ENCODE data around the gene C10orf71. TPM values are rescaled to one million over a fixed set of nuclear protein-coding genes. Genes with fewer than 3 reads are reported as not detected.

The C10orf71 gene
- total RNA-seq, 2 donors from 2014 or later = not detected

DNA sequence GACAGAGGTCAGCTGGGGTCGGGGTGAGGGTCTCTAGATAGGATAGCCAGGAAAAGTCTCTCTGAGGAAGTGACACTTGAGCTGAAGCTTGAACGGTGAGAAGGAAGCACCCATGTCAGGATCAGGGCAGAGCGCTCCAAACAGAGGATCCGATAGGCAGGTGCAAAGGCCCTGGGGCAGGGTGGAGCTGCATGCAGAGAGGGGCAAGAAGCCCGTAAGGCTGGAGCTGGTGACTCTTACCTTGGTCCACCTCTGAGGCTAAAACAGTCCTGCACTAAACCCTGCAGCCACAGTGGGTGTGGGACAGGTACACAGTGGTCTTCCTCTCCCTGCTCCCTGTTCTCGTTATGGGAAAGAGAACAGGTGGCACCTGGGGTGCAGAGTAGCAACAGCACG is 5.8 kb upstream of the C10orf71 start:
- no peak overlapping the region for H3K27ac Mint-ChIP-seq

DNA sequence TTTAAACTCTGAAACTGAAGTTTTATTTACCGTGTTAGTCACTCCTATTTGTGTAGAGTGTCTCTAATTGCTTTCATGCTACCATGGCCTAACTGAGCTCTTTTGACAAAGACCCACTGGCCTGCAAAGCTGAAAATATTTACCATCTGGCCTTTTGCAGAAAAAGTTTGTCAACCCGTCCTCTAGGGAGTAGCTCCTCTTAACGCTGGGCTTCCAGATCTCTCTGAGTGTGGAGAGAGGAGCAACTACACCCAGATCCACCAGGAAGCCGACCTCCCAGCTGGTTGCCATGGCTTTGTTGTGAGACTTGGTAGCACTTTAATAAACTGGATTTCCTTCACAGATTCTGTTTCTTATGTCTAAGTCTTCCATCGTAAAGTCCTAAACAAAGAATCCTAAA is 4.2 kb upstream of the C10orf71 start:
- DNase-seq (ENCODE audit: low spot score) (no peak), ATAC-seq (no peak)
- H3K4me3 Mint-ChIP-seq = no peak overlapping the region
- no peaks in the 10 kb centered on the region for H3K9me3 Mint-ChIP-seq
- H3K36me3 Mint-ChIP-seq = no peaks in the 10 kb centered on the region
- H3K27ac Mint-ChIP-seq = no peak overlapping the region
- H3K27me3 Mint-ChIP-seq = peaks cover 0 to 11% of the 10 kb centered on the region in 2 donors
- H3K4me1 Mint-ChIP-seq (ENCODE audit: low read depth in 2 of 2) = peaks cover 4 to 15% of the 10 kb centered on the region in 2 donors

More for the DNA sequence above, 5.8 kb upstream of the C10orf71 start:
- no peaks in the 10 kb centered on the region for H3K9me3 Mint-ChIP-seq
- no peak overlapping the region for H3K4me3 Mint-ChIP-seq
- DNase-seq (ENCODE audit: low spot score) (no peak), ATAC-seq (peak in 1 of 2 donors; percentile 15)
- peaks cover 0 to 6% of the 10 kb centered on the region in 2 donors for H3K27me3 Mint-ChIP-seq
- H3K4me1 Mint-ChIP-seq (ENCODE audit: low read depth in 2 of 2) = peaks cover 0 to 6% of the 10 kb centered on the region in 2 donors
- no peaks in the 10 kb centered on the region for H3K36me3 Mint-ChIP-seq

DNA sequence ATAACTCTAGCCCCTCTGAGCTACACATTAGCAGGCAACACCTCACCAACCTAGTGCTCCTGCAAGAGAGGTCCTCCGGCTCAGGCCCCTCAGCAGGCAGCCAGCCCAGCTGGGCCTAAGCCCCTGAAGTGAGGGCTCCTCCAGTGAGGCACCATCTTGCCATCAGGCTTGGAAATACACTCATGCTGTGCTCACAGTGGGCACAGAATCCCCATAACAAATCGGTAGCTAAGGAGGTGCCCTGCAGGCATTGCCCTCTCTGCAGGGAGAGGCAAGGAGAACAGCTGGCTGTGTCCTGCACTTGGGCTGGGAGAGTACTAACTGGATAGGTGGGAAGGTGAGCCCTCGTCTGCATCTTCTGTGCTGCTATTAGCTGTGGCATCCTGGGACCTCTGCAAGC is 3.7 kb upstream of the C10orf71 start:
- H3K27ac Mint-ChIP-seq = no peak overlapping the region
- no peak for ATAC-seq

DNA sequence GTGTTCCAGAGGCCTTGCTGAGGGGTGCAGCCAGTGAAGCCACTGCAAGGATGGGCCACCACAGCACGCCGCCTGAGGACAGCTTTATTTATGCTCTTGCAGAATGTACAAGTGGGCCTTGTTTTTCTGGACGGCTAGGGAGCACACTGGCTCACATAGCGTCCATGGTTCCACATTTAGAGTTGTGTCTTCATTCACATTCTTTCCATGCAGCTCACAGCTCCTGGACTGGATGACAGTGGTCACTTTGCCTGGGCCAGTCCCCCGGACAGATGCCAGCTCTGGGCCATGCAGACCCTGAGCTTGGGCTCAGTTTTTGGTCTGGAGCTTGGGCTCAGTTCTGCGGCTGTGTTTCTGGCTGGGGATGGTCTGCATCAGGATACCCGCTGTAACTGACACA is 2.6 kb upstream of the C10orf71 start:
- H3K36me3 Mint-ChIP-seq = no peaks in the 10 kb centered on the region
- no peak for ATAC-seq
- no peak for DNase-seq (ENCODE audit: low spot score)
- no peak overlapping the region for H3K27ac Mint-ChIP-seq
- H3K4me1 Mint-ChIP-seq (ENCODE audit: low read depth in 2 of 2) = peaks cover 8 to 19% of the 10 kb centered on the region in 2 donors
- H3K9me3 Mint-ChIP-seq = no peaks in the 10 kb centered on the region
- H3K27me3 Mint-ChIP-seq = peaks cover 0 to 7% of the 10 kb centered on the region in 2 donors
- no peak overlapping the region for H3K4me3 Mint-ChIP-seq

More for the DNA sequence above, 3.7 kb upstream of the C10orf71 start:
- DNase-seq (ENCODE audit: low spot score) = no peak
- Mint-ChIP-seq H3K36me3 (no peaks in the 10 kb centered on the region), H3K9me3 (no peaks in the 10 kb centered on the region), H3K27me3 (peaks cover 0 to 7% of the 10 kb centered on the region in 2 donors), H3K4me3 (no peak overlapping the region), H3K4me1 (ENCODE audit: low read depth in 2 of 2) (peaks cover 8 to 19% of the 10 kb centered on the region in 2 donors)

DNA sequence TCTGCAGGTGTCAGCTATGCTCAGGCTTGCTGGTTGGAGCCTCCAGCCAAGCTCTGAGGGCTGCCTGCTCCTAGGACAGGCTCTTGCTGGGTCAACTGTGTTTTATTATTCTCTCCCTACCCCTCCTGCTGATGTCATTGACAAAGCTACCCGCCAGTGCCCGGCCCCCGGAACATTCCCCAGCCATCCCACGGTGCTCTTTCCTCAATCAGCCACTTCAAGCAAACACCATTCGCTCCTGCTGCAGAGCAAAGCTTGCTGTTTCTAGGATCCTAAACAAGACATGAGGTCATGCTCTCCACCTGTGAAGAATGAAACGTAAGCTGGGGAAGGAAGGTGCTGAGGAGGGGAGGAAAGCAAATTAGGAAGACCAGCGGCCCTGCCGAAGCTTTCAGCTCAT is 2.1 kb upstream of the C10orf71 start:
- H3K4me3 Mint-ChIP-seq = no peak overlapping the region
- no peak overlapping the region for H3K27ac Mint-ChIP-seq
- DNase-seq (ENCODE audit: low spot score) (no peak), ATAC-seq (no peak)
- H3K9me3 Mint-ChIP-seq = no peaks in the 10 kb centered on the region
- peaks cover 0 to 7% of the 10 kb centered on the region in 2 donors for H3K27me3 Mint-ChIP-seq
- H3K4me1 Mint-ChIP-seq (ENCODE audit: low read depth in 2 of 2) = peaks cover 8 to 18% of the 10 kb centered on the region in 2 donors
- no peaks in the 10 kb centered on the region for H3K36me3 Mint-ChIP-seq

DNA sequence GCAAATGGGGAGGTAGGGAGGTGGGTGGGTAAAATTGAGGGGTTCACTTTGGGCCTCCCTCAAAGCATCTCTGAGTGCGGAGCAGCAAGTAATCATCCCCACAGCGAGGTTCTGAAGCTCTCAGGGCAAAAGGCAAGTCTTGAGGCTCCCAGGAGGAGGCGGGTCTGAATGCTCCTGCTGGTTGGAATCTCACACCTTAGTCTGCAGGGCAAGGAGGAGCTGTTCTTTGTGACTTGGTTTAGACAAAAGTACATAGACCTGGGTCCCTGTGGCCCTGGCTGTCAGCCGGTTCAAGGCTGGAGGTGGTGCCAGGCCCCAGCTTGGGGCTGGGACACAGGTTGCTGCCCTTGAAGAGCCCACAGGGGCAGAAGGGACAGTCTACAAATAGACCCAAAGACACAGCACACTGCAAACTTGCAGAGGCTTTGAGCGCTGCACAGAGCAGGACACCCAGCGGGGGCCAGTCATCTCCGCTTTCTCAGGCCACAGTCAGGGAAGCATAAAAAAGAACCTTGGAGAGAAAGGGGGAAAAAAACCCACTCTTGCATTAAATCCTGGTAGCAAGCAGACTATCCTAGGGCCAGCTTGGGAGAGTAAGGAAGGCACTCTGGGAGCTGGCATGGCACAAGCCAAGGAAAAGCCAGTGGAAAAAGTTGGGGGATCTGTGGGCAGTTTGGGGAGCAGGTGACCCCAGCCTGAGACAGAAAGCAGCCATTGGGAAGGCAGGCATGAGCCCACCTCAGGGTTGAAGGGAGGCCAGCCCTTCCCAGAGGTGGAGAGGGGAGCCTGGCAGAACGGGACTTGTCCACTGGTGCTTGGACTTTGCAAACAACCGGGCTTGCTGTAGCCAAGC is 926 bp upstream of the C10orf71 start:
- ATAC-seq (no peak), DNase-seq (ENCODE audit: low spot score) (no peak)
- Mint-ChIP-seq H3K27me3 (peaks cover 0 to 5% of the 10 kb centered on the region in 2 donors), H3K9me3 (no peaks in the 10 kb centered on the region), H3K36me3 (no peaks in the 10 kb centered on the region), H3K27ac (no peak overlapping the region), H3K4me1 (ENCODE audit: low read depth in 2 of 2) (peaks cover 8 to 13% of the 10 kb centered on the region in 2 donors), H3K4me3 (no peak overlapping the region)

DNA sequence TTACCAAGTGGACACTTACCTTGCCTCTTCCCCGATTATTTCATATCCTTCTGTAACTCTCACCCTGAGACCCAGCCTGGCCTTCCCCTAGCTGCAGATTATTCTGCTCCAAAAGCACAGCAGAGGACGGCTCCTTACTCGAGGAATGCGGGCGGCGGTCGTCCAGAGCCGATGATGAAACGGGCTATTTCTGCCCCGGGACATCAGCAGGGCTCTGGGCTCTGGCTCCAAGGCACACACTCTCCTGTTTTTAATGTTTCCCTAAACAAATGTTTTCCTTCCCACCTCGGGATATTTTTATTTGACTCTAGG is 343 bp upstream of the C10orf71 start:
- no peaks in the 10 kb centered on the region for H3K36me3 Mint-ChIP-seq
- peaks cover 8 to 13% of the 10 kb centered on the region in 2 donors for H3K4me1 Mint-ChIP-seq (ENCODE audit: low read depth in 2 of 2)
- ATAC-seq = no peak
- H3K27ac Mint-ChIP-seq = no peak overlapping the region
- DNase-seq (ENCODE audit: low spot score) = no peak
- H3K9me3 Mint-ChIP-seq = no peaks in the 10 kb centered on the region
- peaks cover 0 to 5% of the 10 kb centered on the region in 2 donors for H3K27me3 Mint-ChIP-seq
- H3K4me3 Mint-ChIP-seq = no peak overlapping the region

DNA sequence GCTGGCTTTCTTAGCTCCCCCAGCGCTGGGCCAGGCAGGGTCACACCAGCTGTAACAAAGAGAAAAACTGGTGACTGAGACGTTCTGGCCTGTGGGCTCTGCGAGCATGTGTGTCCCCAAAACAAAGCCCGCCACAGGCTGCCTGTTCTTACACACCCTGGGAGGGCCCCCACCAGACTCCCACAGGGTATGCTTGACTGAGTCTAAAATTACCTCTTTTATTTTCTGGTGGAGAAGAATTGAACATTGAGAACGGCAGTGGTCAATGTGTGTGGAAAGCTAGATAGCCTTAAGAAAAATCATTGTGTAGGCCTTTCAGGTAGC is 808 bp downstream of the C10orf71 start:
- H3K4me1 Mint-ChIP-seq (ENCODE audit: low read depth in 2 of 2) = peaks cover 8 to 13% of the 10 kb centered on the region in 2 donors
- no peak overlapping the region for H3K27ac Mint-ChIP-seq
- H3K4me3 Mint-ChIP-seq = no peak overlapping the region
- peaks cover 0 to 5% of the 10 kb centered on the region in 2 donors for H3K27me3 Mint-ChIP-seq
- ATAC-seq (peak in 1 of 2 donors; percentile 4), DNase-seq (ENCODE audit: low spot score) (no peak)
- H3K36me3 Mint-ChIP-seq = no peaks in the 10 kb centered on the region
- no peaks in the 10 kb centered on the region for H3K9me3 Mint-ChIP-seq

DNA sequence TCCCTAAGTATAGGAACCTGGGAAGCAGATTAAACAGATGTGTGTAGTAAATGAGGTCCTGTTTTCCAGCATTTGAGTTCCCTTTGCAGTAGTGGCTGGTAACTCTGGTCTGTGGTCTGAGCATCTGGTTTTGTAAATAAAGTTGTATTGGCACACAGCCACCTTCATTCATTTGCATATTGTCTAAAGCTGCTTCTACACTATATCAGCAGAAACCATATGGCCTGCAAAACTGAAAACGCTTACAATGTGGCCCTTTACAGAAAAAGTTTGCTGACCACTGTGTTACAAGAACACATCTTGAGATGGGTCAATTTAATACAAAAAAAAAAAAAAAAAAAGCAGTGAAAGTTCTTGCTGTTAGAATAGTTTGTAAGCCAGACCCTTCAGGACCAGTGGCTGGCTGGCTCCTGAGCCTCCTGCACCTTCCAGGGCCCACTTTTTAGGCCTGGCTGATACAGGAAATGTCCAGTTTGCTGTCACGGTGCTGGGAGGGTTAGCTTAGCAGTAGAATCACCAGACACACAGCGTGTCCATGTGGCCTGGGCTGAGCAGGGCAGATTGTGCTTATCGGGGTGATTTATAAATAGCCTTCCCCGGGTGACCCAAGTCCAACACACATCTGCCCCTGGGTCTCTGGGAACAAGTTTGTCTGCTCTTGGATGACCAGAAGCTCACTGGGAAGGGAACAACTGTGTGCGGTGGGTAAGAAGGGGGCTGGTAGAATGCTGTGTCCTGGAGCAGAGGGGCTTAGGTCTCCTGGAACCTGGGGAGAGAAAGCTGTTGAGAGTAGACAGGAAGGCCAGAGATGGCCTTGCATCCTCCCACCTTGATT is 1.4 kb downstream of the C10orf71 start:
- Mint-ChIP-seq H3K4me1 (ENCODE audit: low read depth in 2 of 2) (peaks cover 8 to 13% of the 10 kb centered on the region in 2 donors), H3K9me3 (no peaks in the 10 kb centered on the region), H3K4me3 (no peak overlapping the region), H3K27me3 (peaks cover 0 to 5% of the 10 kb centered on the region in 2 donors), H3K27ac (no peak overlapping the region), H3K36me3 (no peaks in the 10 kb centered on the region)
- DNase-seq (ENCODE audit: low spot score) (no peak), ATAC-seq (no peak)

DNA sequence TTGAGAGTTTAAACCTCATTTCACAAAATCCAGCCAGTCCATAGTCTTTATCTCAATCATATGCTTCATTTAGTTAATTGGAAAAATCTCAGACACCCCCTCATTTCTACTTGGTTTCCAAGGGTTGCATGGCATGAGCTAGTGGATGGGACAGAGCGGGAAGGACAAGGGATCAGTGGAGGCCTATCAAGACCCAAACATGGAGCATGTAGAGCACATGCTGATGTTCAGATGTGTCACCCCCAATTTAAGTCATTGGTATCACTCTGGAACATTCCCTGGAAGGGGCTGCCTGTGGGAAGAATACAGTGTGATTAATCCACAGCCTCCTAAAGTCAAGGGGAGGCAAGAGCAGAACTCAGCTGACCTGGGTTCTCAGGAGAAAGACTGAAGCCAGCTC is 2.3 kb downstream of the C10orf71 start:
- Mint-ChIP-seq H3K27me3 (peaks cover 0 to 5% of the 10 kb centered on the region in 2 donors), H3K27ac (no peak overlapping the region), H3K36me3 (no peaks in the 10 kb centered on the region), H3K4me1 (ENCODE audit: low read depth in 2 of 2) (peaks cover 8 to 13% of the 10 kb centered on the region in 2 donors), H3K4me3 (no peak overlapping the region), H3K9me3 (no peaks in the 10 kb centered on the region)
- ATAC-seq (no peak), DNase-seq (ENCODE audit: low spot score) (no peak)

DNA sequence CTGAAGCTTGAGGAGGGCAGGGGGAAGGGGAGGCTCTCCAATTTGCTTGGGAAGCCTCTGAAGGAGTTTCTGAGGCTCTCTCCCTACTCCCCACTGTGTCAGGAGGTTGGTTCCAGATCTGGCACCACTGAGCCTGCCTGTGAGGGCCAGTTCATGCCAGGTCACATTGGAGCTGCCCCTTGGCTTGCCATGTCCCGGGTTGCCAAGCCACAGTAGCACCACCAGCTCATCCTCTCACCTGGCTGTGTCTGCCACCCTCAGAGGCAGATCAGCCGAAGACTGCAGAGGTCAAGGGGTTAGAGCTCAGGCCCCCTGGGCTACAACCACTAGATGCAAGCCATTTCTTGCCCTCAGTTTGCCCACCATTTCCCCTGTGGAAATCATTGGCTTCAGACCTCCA is 3.1 kb downstream of the C10orf71 start:
- Mint-ChIP-seq H3K27ac (no peak overlapping the region), H3K9me3 (no peaks in the 10 kb centered on the region), H3K4me3 (no peak overlapping the region), H3K4me1 (ENCODE audit: low read depth in 2 of 2) (peaks cover 8 to 13% of the 10 kb centered on the region in 2 donors), H3K36me3 (no peaks in the 10 kb centered on the region), H3K27me3 (peaks cover 0 to 5% of the 10 kb centered on the region in 2 donors)
- DNase-seq (ENCODE audit: low spot score) = no peak
- ATAC-seq = no peak

DNA sequence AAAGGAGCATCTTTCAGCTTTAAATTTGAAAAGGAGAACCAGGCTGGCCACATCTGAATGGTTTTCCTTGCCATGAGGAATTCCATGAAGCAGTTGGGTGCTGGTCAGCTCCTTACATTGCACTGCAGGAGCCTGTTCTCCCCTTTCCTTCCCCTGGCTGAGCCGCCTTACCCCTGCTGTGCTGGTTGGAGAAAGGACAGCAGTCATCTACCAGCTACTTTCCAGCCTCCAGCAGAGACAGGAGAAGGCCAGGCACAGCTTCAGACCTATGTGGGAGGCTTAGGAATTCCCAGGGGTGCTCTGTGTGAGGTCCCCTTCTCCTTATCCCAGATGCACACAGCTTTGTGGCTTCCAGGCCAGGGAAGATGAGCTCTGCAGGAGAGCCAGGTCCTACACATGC is 4.7 kb downstream of the C10orf71 start:
- Mint-ChIP-seq H3K27ac (no peak overlapping the region), H3K4me1 (ENCODE audit: low read depth in 2 of 2) (peaks cover 10 to 21% of the 10 kb centered on the region in 2 donors), H3K9me3 (no peaks in the 10 kb centered on the region), H3K36me3 (no peaks in the 10 kb centered on the region), H3K4me3 (no peak overlapping the region), H3K27me3 (peaks cover 0 to 6% of the 10 kb centered on the region in 2 donors)
- DNase-seq (ENCODE audit: low spot score) = no peak
- ATAC-seq = no peak

DNA sequence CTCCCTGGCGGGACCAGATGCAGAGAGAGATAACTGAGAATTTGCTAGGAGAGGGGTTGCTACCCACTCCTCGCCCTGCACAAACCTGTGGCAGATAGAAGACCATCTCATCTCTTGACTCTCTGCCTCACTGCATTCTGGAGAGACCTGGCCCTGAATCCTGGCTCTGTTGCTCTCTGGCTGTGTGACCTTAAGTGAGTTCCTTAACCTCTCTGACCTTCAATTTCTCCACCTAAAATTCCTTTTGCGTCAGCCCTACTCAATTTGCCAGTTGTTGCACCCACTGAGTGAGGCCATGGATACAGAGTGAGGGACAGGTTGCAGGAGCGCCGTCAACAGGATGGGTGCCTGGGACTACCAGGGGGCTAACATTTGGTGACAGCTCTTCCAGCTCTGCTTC is 5.2 kb downstream of the C10orf71 start:
- Mint-ChIP-seq H3K27ac (no peak overlapping the region), H3K9me3 (no peaks in the 10 kb centered on the region), H3K36me3 (no peaks in the 10 kb centered on the region), H3K4me1 (ENCODE audit: low read depth in 2 of 2) (peaks cover 15 to 21% of the 10 kb centered on the region in 2 donors), H3K4me3 (no peak overlapping the region), H3K27me3 (peaks cover 0 to 2% of the 10 kb centered on the region in 2 donors)
- no peak for ATAC-seq
- no peak for DNase-seq (ENCODE audit: low spot score)

DNA sequence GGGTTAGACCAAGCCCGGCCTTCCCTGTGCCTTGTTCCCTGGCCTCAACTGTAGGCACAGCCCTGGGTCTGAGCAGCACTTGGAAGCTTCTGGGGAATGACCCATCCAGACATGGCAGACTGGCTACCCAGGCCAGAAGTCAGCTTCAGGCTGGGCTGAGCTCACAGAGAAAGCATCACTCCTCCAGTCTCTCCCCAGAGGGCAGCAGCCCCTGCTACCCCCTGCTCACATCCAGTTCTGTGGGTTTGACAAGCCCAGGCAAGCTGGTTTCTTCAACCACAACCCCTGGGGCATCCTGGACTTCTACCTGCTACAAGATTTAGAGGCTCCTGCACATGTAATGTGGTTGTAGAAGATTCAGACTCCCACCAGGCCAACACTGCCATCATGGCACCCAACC is 9.0 kb downstream of the C10orf71 start:
- no peak overlapping the region for H3K4me3 Mint-ChIP-seq
- peaks cover 4% of the 10 kb centered on the region for H3K36me3 Mint-ChIP-seq
- ATAC-seq = no peak
- DNase-seq (ENCODE audit: low spot score) = no peak
- no peak overlapping the region for H3K27ac Mint-ChIP-seq
- peaks cover 30 to 32% of the 10 kb centered on the region in 2 donors for H3K4me1 Mint-ChIP-seq (ENCODE audit: low read depth in 2 of 2)
- peaks cover 2% of the 10 kb centered on the region in 2 donors for H3K27me3 Mint-ChIP-seq
- no peaks in the 10 kb centered on the region for H3K9me3 Mint-ChIP-seq
